H9 (cell line): ENCODE results near the gene BANP. TPM values are rescaled to one million over a fixed set of nuclear protein-coding genes. Genes with fewer than 3 reads are reported as not detected.
"Not testable (repeated sequence)": the region's sequence is repeated elsewhere in the genome, so short reads cannot be mapped to it uniquely, and the experiment has no call there.

Experiments
- DNase-seq: peaks from one replicate; pipeline ENCODE4 v3.0.0-alpha.2; 2017
- H2AFZ ChIP-seq: one replicate; pipeline ENCODE4 v1.6.1; 2013; ENCODE audit warnings: mild to moderate bottlenecking, low read length, control low read depth, moderate library complexity
- H2AK5ac ChIP-seq: 2 replicates; pipeline ENCODE4 v1.6.1; 2013; ENCODE audit warnings: low read length, control low read depth, mixed read lengths; ENCODE audit not compliant: insufficient read length
- H2BK120ac ChIP-seq: one replicate; pipeline ENCODE4 v1.6.1; 2013; ENCODE audit warnings: low read depth, mild to moderate bottlenecking, low read length, control low read depth, inconsistent platforms; ENCODE audit not compliant: poor library complexity, severe bottlenecking
- H2BK12ac ChIP-seq: 2 replicates; pipeline ENCODE4 v1.6.1; 2013; ENCODE audit warnings: low read length, control low read depth, mixed read lengths, low read depth; ENCODE audit not compliant: insufficient read length
- H2BK15ac ChIP-seq: 2 replicates; pipeline ENCODE4 v1.6.1; 2013; ENCODE audit warnings: low read depth, low read length, control low read depth
- H2BK20ac ChIP-seq: one replicate; pipeline ENCODE4 v1.6.1; 2013; ENCODE audit warnings: low read depth, mild to moderate bottlenecking, low read length, control low read depth, inconsistent platforms; ENCODE audit not compliant: poor library complexity, severe bottlenecking
- H2BK5ac ChIP-seq: 2 replicates; pipeline ENCODE4 v1.6.1; 2013; ENCODE audit warnings: low read length, control low read depth, mixed read lengths; ENCODE audit not compliant: insufficient read length
- H3K14ac ChIP-seq: 2 replicates; pipeline ENCODE4 v1.6.1; 2013; ENCODE audit warnings: low read length, control low read depth; ENCODE audit not compliant: insufficient read depth
- H3K18ac ChIP-seq: 2 replicates; pipeline ENCODE4 v1.6.1; 2013; ENCODE audit warnings: low read depth, mild to moderate bottlenecking, mixed read lengths, low read length, control low read depth; ENCODE audit not compliant: insufficient read length
- H3K23ac ChIP-seq: 2 replicates; pipeline ENCODE4 v1.6.1; 2013; ENCODE audit warnings: low read length, control low read depth, mixed read lengths, low read depth; ENCODE audit not compliant: insufficient read length
- H3K23me2 ChIP-seq: 2 replicates; pipeline ENCODE4 v1.6.1; 2013; ENCODE audit warnings: low read depth, mild to moderate bottlenecking, mixed read lengths, low read length, control low read depth; ENCODE audit not compliant: insufficient read length, poor library complexity, severe bottlenecking
- H3K27ac ChIP-seq: 2 replicates; pipeline ENCODE4 v1.5.1; 2013; ENCODE audit warnings: low read length, control low read depth, mixed read lengths, low read depth; ENCODE audit not compliant: insufficient read length
- H3K27me3 ChIP-seq: 2 replicates; pipeline ENCODE4 v1.6.1; 2013; ENCODE audit warnings: low read length, control low read depth, inconsistent platforms; ENCODE audit not compliant: insufficient read depth
- H3K4ac ChIP-seq: 2 replicates; pipeline ENCODE4 v1.6.1; 2013; ENCODE audit warnings: low read depth, mild to moderate bottlenecking, control low read depth, inconsistent platforms, low read length, moderate library complexity
- H3K4me1 ChIP-seq: 2 replicates; pipeline ENCODE4 v1.6.1; 2013; ENCODE audit warnings: low read length, control low read depth, inconsistent platforms; ENCODE audit not compliant: insufficient read depth
- H3K4me2 ChIP-seq: 2 replicates; pipeline ENCODE4 v1.6.1; 2013; ENCODE audit warnings: low read length, control low read depth, mixed read lengths; ENCODE audit not compliant: insufficient read length, insufficient read depth
- H3K56ac ChIP-seq: 2 replicates; pipeline ENCODE4 v1.6.1; 2013; ENCODE audit warnings: low read depth, mild to moderate bottlenecking, mixed read lengths, low read length, control low read depth; ENCODE audit not compliant: insufficient read length
- H3K79me1 ChIP-seq: 2 replicates; pipeline ENCODE4 v1.6.1; 2013; ENCODE audit warnings: low read depth, mild to moderate bottlenecking, moderate library complexity, low read length, control low read depth, inconsistent platforms; ENCODE audit not compliant: insufficient read depth, poor library complexity, severe bottlenecking
- H3K79me2 ChIP-seq: 2 replicates; pipeline ENCODE4 v1.6.1; 2013; ENCODE audit warnings: low read length, control low read depth, inconsistent platforms; ENCODE audit not compliant: insufficient read depth
- H3K9ac ChIP-seq: 2 replicates; pipeline ENCODE4 v1.6.1; 2013; ENCODE audit warnings: low read length, control low read depth, mixed read lengths; ENCODE audit not compliant: insufficient read length; ENCODE audit errors: extremely low read depth
- H3K9me3 ChIP-seq: one replicate; pipeline ENCODE4 v1.6.1; 2013; ENCODE audit warnings: low read depth, low read length, inconsistent platforms; ENCODE audit not compliant: control insufficient read depth
- H3T11ph ChIP-seq: one replicate; pipeline ENCODE4 v1.6.1; 2013; ENCODE audit warnings: mild to moderate bottlenecking, low read length, control low read depth, inconsistent platforms
- H4K20me1 ChIP-seq: one replicate; pipeline ENCODE4 v1.6.1; 2013; ENCODE audit not compliant: control insufficient read depth, insufficient read length, insufficient read depth
- H4K5ac ChIP-seq: 2 replicates; pipeline ENCODE4 v1.6.1; 2013; ENCODE audit warnings: low read depth, mild to moderate bottlenecking, mixed read lengths, low read length, control low read depth; ENCODE audit not compliant: insufficient read length
- H4K8ac ChIP-seq: replicated peaks from 2 replicates; pipeline ENCODE4 v1.6.1; 2013; ENCODE audit warnings: low read length, control low read depth, mixed read lengths, low read depth; ENCODE audit not compliant: insufficient read length
- H4K91ac ChIP-seq: 2 replicates; pipeline ENCODE4 v1.6.1; 2013; ENCODE audit warnings: low read depth, mild to moderate bottlenecking, moderate library complexity, mixed read lengths, low read length, control low read depth; ENCODE audit not compliant: insufficient read length
- H3K27ac Mint-ChIP-seq, 3 experiments: 2 replicates in 2 of 3; 3 replicates in 1 of 3; pipeline ENCODE4 v1.8.0; 2020 to 2021; ENCODE audit warnings: mixed read lengths in 3 of 3, mild to moderate bottlenecking in 1 of 3, moderate library complexity in 1 of 3
- H3K27me3 Mint-ChIP-seq: 2 replicates; pipeline ENCODE4 v1.8.0; 2021; ENCODE audit warnings: low read depth, mild to moderate bottlenecking, moderate library complexity, mixed read lengths
- H3K36me3 Mint-ChIP-seq, 3 experiments: 2 replicates in 2 of 3; 3 replicates in 1 of 3; pipeline ENCODE4 v1.8.0; 2020 to 2021; ENCODE audit warnings: low read depth in 3 of 3, mixed read lengths in 3 of 3; ENCODE audit not compliant: insufficient read depth in 1 of 3
- H3K4me1 Mint-ChIP-seq, 2 experiments: 2 replicates each; pipeline ENCODE4 v1.8.0; 2020; ENCODE audit warnings: mixed read lengths in 2 of 2
- H3K4me3 Mint-ChIP-seq, 2 experiments: 2 replicates in 1 of 2; 3 replicates in 1 of 2; pipeline ENCODE4 v1.8.0; 2020 to 2021; ENCODE audit warnings: mild to moderate bottlenecking in 2 of 2, mixed read lengths in 2 of 2, moderate library complexity in 1 of 2
- H3K9me3 Mint-ChIP-seq, 2 experiments: 2 replicates in 1 of 2; 3 replicates in 1 of 2; pipeline ENCODE4 v1.8.0; 2020; ENCODE audit warnings: mild to moderate bottlenecking in 2 of 2, mixed read lengths in 2 of 2, moderate library complexity in 1 of 2
- WGBS: extraction: QIAGEN DNeasy Blood & Tissue Kit; methylation state at CpG from one replicate; pipeline ENCODE4 v1.1.7; 2013; ENCODE audit warnings: missing lambda C conversion rate, low lambda C conversion rate, mixed read lengths; ENCODE audit not compliant: insufficient read length; ENCODE audit errors: extremely low coverage; 5-methylcytosine and 5-hydroxymethylcytosine counted together
- total RNA-seq: library from RNA; stranded (reverse); gene quantifications from 2 replicates; pipeline ENCODE4 v1.2.1, GENCODE V29; 2021

BANP gene
- total RNA-seq, 1 experiment from 2014 or later, result 24.9 TPM

DNA sequence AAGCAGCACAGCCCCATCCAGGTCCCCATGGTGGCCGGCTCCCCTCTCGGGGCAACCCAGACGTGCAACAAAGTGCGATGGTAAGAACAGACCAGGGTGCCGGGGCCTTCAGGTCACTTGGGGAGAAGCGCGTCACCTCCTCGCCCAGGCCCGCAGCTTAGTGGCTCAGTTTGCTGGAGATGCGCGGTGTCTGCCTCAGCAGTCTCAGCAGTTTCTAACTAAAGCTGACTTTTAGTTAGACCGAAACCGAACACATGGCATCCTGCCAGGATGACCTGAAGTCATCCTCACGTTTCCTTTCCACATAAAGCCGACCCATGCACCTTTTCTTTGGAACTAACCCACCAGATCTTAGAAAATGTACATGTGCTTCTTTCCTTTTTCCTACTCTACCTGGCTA is 32.9 kb downstream of the BANP start:
- H4K91ac ChIP-seq, H3K27me3 ChIP-seq, H3K4me1 ChIP-seq, H2BK15ac ChIP-seq, H2BK120ac ChIP-seq, H3K79me1 ChIP-seq, H2BK12ac ChIP-seq, H4K5ac ChIP-seq, H2BK20ac ChIP-seq, H2AK5ac ChIP-seq, H3K18ac ChIP-seq, H4K20me1 ChIP-seq, H3K4me3 Mint-ChIP-seq, H3K4ac ChIP-seq, H3K23ac ChIP-seq, H2BK5ac ChIP-seq, H3K9me3 Mint-ChIP-seq, H3K79me2 ChIP-seq, H3K23me2 ChIP-seq, H3K27ac ChIP-seq, H3K27ac Mint-ChIP-seq, DNase-seq, H4K8ac ChIP-seq, H3K4me2 ChIP-seq, H3K14ac ChIP-seq, H3T11ph ChIP-seq, H2AFZ ChIP-seq, H3K9me3 ChIP-seq, H3K27me3 Mint-ChIP-seq, H3K56ac ChIP-seq, H3K9ac ChIP-seq: not testable (repeated sequence)
- Mint-ChIP-seq H3K36me3 (peaks cover 23 to 40% (median 34%) of the 10 kb centered on the region in 3 experiments; a peak in 6 of 7 replicates), H3K4me1 (peaks cover 12 to 20% of the 10 kb centered on the region in 2 experiments)
- WGBS, result no CpG with 5 or more reads among the region's 15 CpGs
